GM19455 (cell line): ENCODE measurements around the gene OGFOD2.

Source experiments
- ATAC-seq: cut with Tn5 transposase; IDR thresholded peaks from one replicate; pipeline ENCODE4 v1.9.1; 2021; ENCODE audit not compliant: unreplicated experiment

The OGFOD2 gene

GRCh38 chr12:122976648-122976975 is 1.6 kb downstream of the OGFOD2 start:
- ATAC-seq, result no peak

DNA sequence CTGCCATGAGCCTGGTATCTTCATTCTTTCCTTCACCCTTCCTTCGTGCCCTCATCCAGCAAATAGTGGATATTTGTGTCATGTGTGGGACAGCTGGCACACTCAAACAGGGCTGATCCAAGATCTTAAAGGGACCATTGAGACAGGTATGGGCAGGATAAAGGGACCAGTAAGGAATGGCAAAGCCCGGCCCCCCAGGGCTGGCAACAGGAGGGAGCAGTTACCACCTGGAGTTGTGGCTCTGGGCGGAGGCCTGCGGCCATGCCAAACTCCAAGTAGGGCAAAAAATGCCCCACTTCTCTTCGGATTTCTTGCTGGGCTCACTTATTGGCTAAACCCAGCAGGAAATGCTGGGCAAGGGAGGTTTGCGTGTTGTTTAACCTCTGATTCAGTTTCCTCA is 2.1 kb downstream of the OGFOD2 start:
- no peak for ATAC-seq

- no peak for ATAC-seq
Observed at GRCh38 chr12:122977655-122978392, 2.8 kb downstream of the OGFOD2 start.

GRCh38 chr12:122978507-122978955 is 3.5 kb downstream of the OGFOD2 start:
- no peak for ATAC-seq

- ATAC-seq, result no peak
Observed at GRCh38 chr12:122979001-122979907, 4.2 kb downstream of the OGFOD2 start.

- ATAC-seq, result no peak
Observed at GRCh38 chr12:122979908-122980182, 4.8 kb downstream of the OGFOD2 start.

DNA sequence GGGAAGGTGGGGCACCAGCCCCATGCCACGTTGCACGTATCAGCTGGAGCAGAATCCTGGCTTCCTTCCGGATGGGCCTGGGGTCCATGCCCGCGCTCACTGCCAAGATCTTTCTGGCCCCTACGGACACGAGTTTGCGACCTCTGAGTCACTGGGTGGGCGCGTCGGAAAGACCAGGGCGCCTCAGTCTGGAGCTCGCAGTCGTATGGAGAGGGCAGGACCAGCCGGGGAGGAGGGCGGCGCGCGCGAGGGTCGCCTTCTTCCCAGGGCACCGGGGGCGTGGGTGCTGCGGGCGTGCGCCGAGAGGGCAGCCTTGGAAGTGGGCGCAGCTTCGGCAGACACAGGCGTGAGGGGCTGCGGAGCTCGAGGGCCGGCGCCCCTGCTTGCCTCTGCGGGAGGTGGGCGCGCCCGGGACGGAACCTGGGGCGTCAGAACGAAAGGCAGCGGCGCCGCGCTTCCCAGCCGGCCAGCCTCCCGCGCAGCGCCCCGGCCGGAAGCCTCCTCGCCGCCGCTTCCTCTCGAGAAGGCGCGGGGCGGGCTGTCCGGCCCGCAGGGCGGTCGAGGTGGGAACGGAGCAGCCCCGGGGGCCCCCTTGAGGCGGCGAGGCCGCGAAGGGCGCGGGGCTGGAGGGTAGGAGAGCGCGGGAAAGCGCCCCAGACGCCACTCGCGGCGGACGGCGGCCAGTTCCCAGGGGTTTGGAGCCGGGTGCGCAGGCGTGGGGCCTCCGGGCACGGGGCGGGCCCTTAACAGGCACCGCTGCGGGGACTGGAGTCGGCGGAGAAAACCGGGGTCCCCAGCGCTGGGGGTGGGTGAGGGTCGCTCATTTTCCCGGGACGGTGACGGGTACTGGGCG is 5.4 kb downstream of the OGFOD2 start, which contains the start of gene ARL6IP4:
Gene ARL6IP4 (plus strand): TSS at position 499 of the 853 bp plus-strand sequence. CDS start 459 bp downstream, outside the sequence.
- ATAC-seq, result peak; percentile 43

DNA sequence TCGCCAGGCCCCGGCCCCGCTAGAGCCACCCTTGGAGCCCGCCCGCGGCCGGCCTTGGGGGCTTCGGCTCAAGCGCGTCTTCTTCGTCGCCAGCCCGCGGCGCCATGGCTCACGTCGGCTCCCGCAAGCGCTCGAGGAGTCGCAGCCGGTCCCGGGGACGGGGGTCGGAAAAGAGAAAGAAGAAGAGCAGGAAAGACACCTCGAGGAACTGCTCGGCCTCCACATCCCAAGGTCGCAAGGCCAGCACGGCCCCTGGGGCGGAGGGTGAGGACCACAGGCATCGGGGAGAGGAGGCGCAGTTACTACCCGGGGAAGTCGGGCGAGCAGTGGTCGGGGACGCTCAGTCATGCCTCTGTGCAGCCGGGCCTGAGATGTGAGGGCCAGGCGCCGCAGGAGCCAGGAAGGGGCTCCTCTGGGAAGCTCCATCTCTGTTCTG is 6.0 kb downstream of the OGFOD2 start:
- ATAC-seq, result peak; percentile 15

GRCh38 chr12:122981587-122982476 is 6.8 kb downstream of the OGFOD2 start:
- ATAC-seq, result no peak

- ATAC-seq, result no peak
Observed at GRCh38 chr12:122982477-122982815, 7.4 kb downstream of the OGFOD2 start.

DNA sequence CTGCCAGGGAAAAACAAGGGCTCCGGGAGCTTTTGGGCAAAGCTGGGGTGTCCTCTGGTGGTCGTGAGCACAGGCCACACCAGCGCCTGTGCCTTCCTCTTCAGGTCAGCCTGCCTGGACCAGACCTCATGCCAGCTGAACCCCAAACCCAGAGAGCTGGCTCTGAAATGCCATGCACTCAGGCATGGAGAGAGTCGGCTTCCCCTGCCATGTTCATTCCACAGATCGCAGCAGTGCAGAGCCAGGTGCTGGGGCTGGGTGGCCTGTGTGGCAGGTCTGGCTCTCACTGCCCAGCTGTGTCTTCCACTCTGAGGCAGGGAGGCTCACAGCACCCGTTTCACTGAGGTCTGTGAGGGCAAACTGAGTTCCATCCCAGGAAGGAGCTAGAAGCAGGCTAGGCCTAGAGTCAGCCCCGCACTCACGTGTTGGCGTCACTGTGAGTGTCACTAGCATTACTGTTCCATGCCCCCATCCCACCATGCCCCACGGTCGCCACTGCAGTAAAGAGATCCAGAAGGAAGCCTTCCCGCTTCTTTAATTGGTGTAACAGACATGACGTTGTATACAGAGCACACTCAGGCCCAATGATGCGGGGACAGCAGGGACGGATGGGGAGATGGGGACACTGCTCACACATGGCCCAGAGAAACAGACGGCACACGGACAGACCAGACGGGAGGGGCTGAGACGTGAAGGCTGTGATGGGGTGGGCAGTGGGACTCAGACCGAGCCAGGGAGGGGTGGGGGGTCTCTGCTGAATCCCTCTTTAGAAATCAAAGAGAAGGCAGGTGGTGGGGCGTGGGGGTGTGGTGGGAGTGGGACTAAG is 8.1 kb downstream of the OGFOD2 start:
- no peak for ATAC-seq

DNA sequence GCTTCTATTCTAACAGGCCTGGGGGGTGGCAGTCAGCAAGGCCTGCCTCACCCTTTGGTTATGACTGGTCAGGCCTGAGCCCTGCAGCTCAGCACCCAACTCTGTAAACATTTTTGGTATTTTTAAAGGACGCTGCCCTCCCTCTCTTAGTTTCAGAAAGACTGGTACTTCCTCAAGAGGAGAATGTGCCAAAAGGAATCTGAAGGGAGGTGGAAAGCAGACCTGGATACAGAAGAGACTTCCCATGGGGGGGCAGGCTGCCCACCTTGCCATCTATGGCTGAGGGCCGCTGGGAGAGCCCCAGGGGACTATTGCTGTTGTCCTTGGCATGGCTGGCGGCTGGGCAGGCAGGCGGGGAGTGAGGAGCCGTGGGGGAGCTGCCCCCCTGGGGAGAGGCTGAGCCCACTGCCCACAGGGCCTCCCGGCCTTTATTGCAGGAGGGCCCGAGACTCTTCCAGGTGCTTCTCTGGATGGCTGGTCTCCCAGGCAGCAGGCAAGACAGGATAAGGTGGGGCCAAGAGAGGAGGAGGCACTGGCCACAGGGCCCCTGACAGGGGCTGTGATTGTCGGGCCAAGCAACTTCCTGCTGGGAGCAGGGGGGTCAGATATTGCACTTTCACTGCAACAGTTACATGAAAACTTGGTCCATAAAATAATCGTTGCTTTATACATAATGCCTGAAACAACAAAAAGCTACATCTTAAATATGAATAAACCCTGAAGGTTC is 8.9 kb downstream of the OGFOD2 start:
- no peak for ATAC-seq

DNA sequence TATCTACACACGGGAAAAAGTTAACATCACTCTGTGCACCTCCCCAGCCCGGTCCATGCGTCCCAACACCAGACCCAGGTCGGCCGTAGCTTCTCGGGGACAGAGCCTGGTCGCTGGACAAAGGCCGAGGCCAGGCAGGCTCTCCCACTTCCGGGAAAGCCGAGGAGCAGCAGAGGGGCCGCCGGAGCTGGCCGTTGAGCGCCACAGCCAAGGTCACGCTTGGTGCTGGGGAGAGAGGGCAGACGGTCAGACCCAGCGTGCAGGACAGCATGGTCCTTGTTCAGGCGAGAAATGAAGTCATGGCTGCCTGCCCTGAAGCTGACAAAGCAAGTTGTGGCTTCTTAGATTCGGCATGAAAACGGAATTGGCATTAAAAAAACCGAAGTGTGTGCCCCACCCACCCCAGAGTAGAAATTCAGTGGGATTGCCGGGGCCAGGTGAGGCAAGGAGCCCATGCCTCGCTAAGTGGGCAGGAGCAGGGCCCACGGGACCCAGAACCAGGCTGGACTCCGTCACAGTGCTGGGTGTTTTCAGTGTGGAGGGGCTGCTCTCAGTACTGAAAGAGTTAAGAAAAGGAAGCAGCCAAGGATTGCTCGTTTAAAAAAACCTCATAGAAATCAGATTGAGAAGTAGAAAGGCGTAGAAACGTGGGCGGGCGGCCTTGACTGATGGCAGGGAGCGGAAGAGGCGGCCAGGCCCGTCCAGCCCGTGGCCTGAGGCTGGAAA is 9.7 kb downstream of the OGFOD2 start:
- ATAC-seq, result no peak

GRCh38 chr12:122985338-122986257 is 10.6 kb downstream of the OGFOD2 start:
- no peak for ATAC-seq

- no peak for ATAC-seq
Observed at GRCh38 chr12:122986258-122986871, 11.3 kb downstream of the OGFOD2 start.

DNA sequence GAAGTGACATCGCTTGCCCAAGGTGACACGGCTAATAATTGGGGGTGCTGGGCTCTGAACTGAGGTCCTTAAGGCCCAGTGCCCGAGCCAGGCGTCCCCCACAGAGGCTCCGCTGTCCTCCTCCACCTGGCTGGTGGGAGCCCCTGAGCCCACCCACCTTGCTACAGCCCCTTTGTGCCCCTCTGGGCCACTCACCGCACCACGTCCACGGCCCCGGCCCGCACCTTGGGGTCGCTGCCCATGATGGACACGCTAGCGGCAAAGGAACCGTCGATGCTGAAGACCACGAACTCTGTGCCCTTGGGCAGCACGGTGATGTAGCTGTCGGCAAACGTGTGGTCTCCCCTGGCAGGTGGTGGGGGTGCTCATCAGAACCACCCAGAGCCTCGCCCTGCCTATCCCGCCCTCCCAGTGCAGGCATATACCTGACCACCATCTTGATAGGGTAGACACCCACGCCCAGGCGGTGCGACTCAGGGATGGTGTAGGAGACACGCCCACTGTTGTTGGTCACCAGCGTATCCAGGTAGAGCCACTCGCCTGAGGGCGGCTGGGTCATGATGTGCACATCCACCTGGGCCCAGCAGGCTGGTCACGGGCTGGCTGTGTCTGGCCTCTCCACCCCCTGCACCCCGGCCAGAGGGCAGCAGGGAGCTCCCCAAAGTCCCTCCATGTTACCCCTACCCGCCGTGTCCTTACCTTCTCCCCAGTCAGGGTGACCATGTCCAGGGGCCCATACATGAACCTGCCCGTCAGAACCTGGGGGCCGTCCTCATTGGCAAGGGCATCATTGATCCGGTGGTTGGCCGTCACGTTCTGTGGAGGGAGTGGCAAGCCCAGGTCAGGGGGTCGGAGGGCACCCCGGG is 12.3 kb downstream of the OGFOD2 start:
- no peak for ATAC-seq
